HEK293 (cell line): Measurements from ENCODE around the gene ACOT7.

Experiments
- CTCF ChIA-PET: fragments of 350-600 bp; formaldehyde crosslinking; extraction: SDS; loops from one replicate; lab custom pipeline; 2021; ENCODE audit warnings: antibody characterized with exemption; lab: Yijun Ruan, JAX
- POLR2A ChIA-PET: fragments of 300-600 bp; formaldehyde crosslinking; extraction: SDS; loops from one replicate; lab custom pipeline; 2020; ENCODE audit warnings: antibody characterized with exemption, inconsistent platforms; lab: Yijun Ruan, JAX
- H3K27ac ChIP-seq: fragments of 200-500 bp; sonication (Bioruptor generic); 2 replicates; pipeline ENCODE4 v1.5.1; 2014; ENCODE audit warnings: low read depth, low read length, control low read depth, inconsistent platforms; ENCODE audit errors: extremely low read depth
- H3K36me3 ChIP-seq, 2 experiments: fragments of 200-500 bp in 1 of 2; sonication (Bioruptor generic) in 1 of 2; 1 replicate in 1 of 2; 2 replicates in 1 of 2; pipeline ENCODE4 v1.5.1; 2014 to 2017; ENCODE audit warnings: inconsistent platforms in 2 of 2, low read length in 2 of 2; ENCODE audit not compliant: control insufficient read depth in 2 of 2, insufficient read depth in 1 of 2
- H3K4me1 ChIP-seq: fragments of 200-500 bp; sonication (Bioruptor generic); 2 replicates; pipeline ENCODE4 v1.5.1; 2014; ENCODE audit warnings: mild to moderate bottlenecking, low read length, inconsistent platforms; ENCODE audit not compliant: control insufficient read depth, insufficient read depth
- H3K4me3 ChIP-seq: 2 replicates; pipeline ENCODE4 v1.5.1; 2011; ENCODE audit warnings: low read depth, mild to moderate bottlenecking, control low read depth, low read length, moderate library complexity
- H3K9me3 ChIP-seq: fragments of 200-500 bp; sonication (Bioruptor generic); 2 replicates; pipeline ENCODE4 v1.5.1; 2014; ENCODE audit warnings: low read depth, low read length, inconsistent platforms; ENCODE audit not compliant: control insufficient read depth, insufficient read depth
- KLF17 ChIP-seq: fragments of 450-650 bp; formaldehyde crosslinking; IDR thresholded peaks from 2 replicates; pipeline ENCODE4 v1.5.1; 2016; ENCODE audit warnings: missing biosample characterization, missing genetic modification characterization
- KLF7 ChIP-seq: fragments of 450-650 bp; formaldehyde crosslinking; IDR thresholded peaks from 2 replicates; pipeline ENCODE4 v1.5.1; 2016; ENCODE audit warnings: missing biosample characterization, missing genetic modification characterization, borderline replicate concordance
- MEIS1 ChIP-seq: sonication (generic); formaldehyde crosslinking; IDR thresholded peaks from 2 replicates; pipeline ENCODE4 v1.8.1; 2022; ENCODE audit warnings: missing genetic modification reagents, mild to moderate bottlenecking, borderline replicate concordance
- PATZ1 ChIP-seq: fragments of 450-650 bp; formaldehyde crosslinking; IDR thresholded peaks from 2 replicates; pipeline ENCODE4 v1.5.1; 2016; ENCODE audit warnings: missing biosample characterization, missing genetic modification characterization
- PRDM1 ChIP-seq: fragments of 450-650 bp; formaldehyde crosslinking; IDR thresholded peaks from 2 replicates; pipeline ENCODE4; 2016; ENCODE audit warnings: missing biosample characterization, missing genetic modification characterization
- SALL2 ChIP-seq: fragments of 450-650 bp; formaldehyde crosslinking; IDR thresholded peaks from 2 replicates; pipeline ENCODE4 v1.5.0; 2017; ENCODE audit warnings: missing biosample characterization, mild to moderate bottlenecking, missing genetic modification characterization, borderline replicate concordance
- SCRT2 ChIP-seq: fragments of 450-650 bp; formaldehyde crosslinking; IDR thresholded peaks from 2 replicates; pipeline ENCODE4 v1.5.1; 2016; ENCODE audit warnings: missing biosample characterization, missing genetic modification characterization
- SP3 ChIP-seq: fragments of 450-650 bp; formaldehyde crosslinking; IDR thresholded peaks from 2 replicates; pipeline ENCODE4 v1.5.1; 2016; ENCODE audit warnings: missing biosample characterization, missing genetic modification characterization
- ZBTB44 ChIP-seq: fragments of 450-650 bp; IDR thresholded peaks from 2 replicates; pipeline ENCODE4 v1.5.1; 2018; ENCODE audit warnings: missing biosample characterization, mild to moderate bottlenecking, missing genetic modification characterization
- ZNF138 ChIP-seq: fragments of 450-650 bp; formaldehyde crosslinking; IDR thresholded peaks from 2 replicates; pipeline ENCODE4 v1.5.1; 2016; ENCODE audit warnings: missing biosample characterization, missing genetic modification characterization, borderline replicate concordance
- ZNF148 ChIP-seq: fragments of 450-650 bp; formaldehyde crosslinking; IDR thresholded peaks from 2 replicates; pipeline ENCODE4 v1.5.0; 2017; ENCODE audit warnings: missing biosample characterization, missing genetic modification characterization, borderline replicate concordance
- ZNF2 ChIP-seq: fragments of 450-650 bp; formaldehyde crosslinking; IDR thresholded peaks from 2 replicates; pipeline ENCODE4 v1.5.1; 2016; ENCODE audit warnings: missing biosample characterization, missing genetic modification characterization
- ZNF280D ChIP-seq: fragments of 450-650 bp; formaldehyde crosslinking; IDR thresholded peaks from 2 replicates; pipeline ENCODE4 v1.5.1; 2016; ENCODE audit warnings: missing biosample characterization, missing genetic modification characterization
- ZNF341 ChIP-seq: fragments of 450-650 bp; formaldehyde crosslinking; IDR thresholded peaks from 2 replicates; pipeline ENCODE4; 2016; ENCODE audit warnings: low read depth, missing biosample characterization, missing genetic modification characterization
- ZNF404 ChIP-seq: fragments of 450-650 bp; formaldehyde crosslinking; IDR thresholded peaks from 2 replicates; pipeline ENCODE4 v1.5.1; 2017; ENCODE audit warnings: missing biosample characterization, missing genetic modification characterization
- ZNF433 ChIP-seq: fragments of 450-650 bp; formaldehyde crosslinking; IDR thresholded peaks from 2 replicates; pipeline ENCODE4 v1.5.1; 2016; ENCODE audit warnings: missing biosample characterization, missing genetic modification characterization, low read depth
- ZNF501 ChIP-seq: fragments of 450-650 bp; formaldehyde crosslinking; IDR thresholded peaks from 2 replicates; pipeline ENCODE4 v1.5.1; 2016; ENCODE audit warnings: missing biosample characterization, missing genetic modification characterization
- ZNF513 ChIP-seq: fragments of 450-650 bp; IDR thresholded peaks from 2 replicates; pipeline ENCODE4 v1.5.1; 2018; ENCODE audit warnings: missing biosample characterization, missing genetic modification characterization
- ZNF580 ChIP-seq: fragments of 450-650 bp; formaldehyde crosslinking; IDR thresholded peaks from 2 replicates; pipeline ENCODE4 v1.5.1; 2016; ENCODE audit warnings: missing biosample characterization, missing genetic modification characterization
- ZNF610 ChIP-seq: fragments of 450-650 bp; formaldehyde crosslinking; IDR thresholded peaks from 2 replicates; pipeline ENCODE4 v1.5.1; 2016; ENCODE audit warnings: missing biosample characterization, missing genetic modification characterization, borderline replicate concordance
- ZNF629 ChIP-seq: fragments of 450-650 bp; formaldehyde crosslinking; IDR thresholded peaks from 2 replicates; pipeline ENCODE4 v1.5.1; 2017; ENCODE audit warnings: missing biosample characterization, missing genetic modification characterization
- ZNF701 ChIP-seq: fragments of 450-650 bp; formaldehyde crosslinking; IDR thresholded peaks from 2 replicates; pipeline ENCODE4 v1.5.1; 2016; ENCODE audit warnings: missing biosample characterization, missing genetic modification characterization
- ZNF707 ChIP-seq: fragments of 450-650 bp; formaldehyde crosslinking; IDR thresholded peaks from 2 replicates; pipeline ENCODE4 v1.5.1; 2016; ENCODE audit warnings: missing biosample characterization, missing genetic modification characterization
- ZNF76 ChIP-seq: fragments of 450-650 bp; formaldehyde crosslinking; IDR thresholded peaks from 2 replicates; pipeline ENCODE4; 2016; ENCODE audit warnings: low read depth, missing biosample characterization, missing genetic modification characterization, borderline replicate concordance
- ZNF791 ChIP-seq: fragments of 450-650 bp; formaldehyde crosslinking; IDR thresholded peaks from 2 replicates; pipeline ENCODE4 v1.5.1; 2016; ENCODE audit warnings: missing biosample characterization, missing genetic modification characterization

ACOT7 gene

GRCh38 chr1:6423321-6423999 is 29.9 kb upstream of the ACOT7 start:
- CTCF ChIA-PET, result interaction anchor here (0.5 to 6.5 kb wide), 34 partner anchors 10 to 1521 kb away, joined by 3 to 117 read pairs (median 4); partner anchors contain the start of gene ACOT7
- Histone ChIP-seq H3K27ac (no peak overlapping the region), H3K9me3 (no peaks in the 10 kb centered on the region), H3K36me3 (no peaks in the 10 kb centered on the region), H3K4me1 (no peaks in the 10 kb centered on the region; the same call in 1 of the 2 replicates), H3K4me3 (no peak overlapping the region)
- POLR2A ChIA-PET, result interaction anchor here (0.9 to 1.4 kb wide), 3 partner anchors 9 to 29 kb away, joined by 3 to 4 read pairs (median 3); no protein-coding TSS in a partner anchor
- TF ChIP-seq ZNF138 (tag by site-specific recombination) (no peak), ZNF341 (tag by site-specific recombination) (peak; percentile 86), ZNF2 (tag by site-specific recombination) (peak; percentile 91), ZNF76 (tag by site-specific recombination) (no peak), ZNF629 (tag by site-specific recombination) (no peak), ZNF707 (tag by site-specific recombination) (no peak), ZNF791 (tag by site-specific recombination) (no peak), ZNF501 (tag by site-specific recombination) (no peak), SALL2 (tag by site-specific recombination) (no peak), ZNF701 (tag by site-specific recombination) (no peak), KLF7 (tag by site-specific recombination) (no peak), ZNF148 (tag by site-specific recombination) (no peak), ZNF433 (tag by site-specific recombination) (no peak), SCRT2 (tag by site-specific recombination) (peak; percentile 95), ZBTB44 (no peak), ZNF280D (tag by site-specific recombination) (no peak), PRDM1 (tag by site-specific recombination) (no peak), ZNF580 (tag by site-specific recombination) (no peak), MEIS1 (CRISPR knock-in tag) (no peak), PATZ1 (tag by site-specific recombination) (peak; percentile 78), ZNF513 (tag by site-specific recombination) (no peak), SP3 (peak; percentile 52), KLF17 (tag by site-specific recombination) (no peak; the same call in none of the 2 replicates), ZNF610 (tag by site-specific recombination) (no peak), ZNF404 (tag by site-specific recombination) (no peak)
